H9 (cell line): ENCODE measurements around the gene VAV2. TPM values are rescaled to one million over a fixed set of nuclear protein-coding genes. Genes with fewer than 3 reads are reported as not detected.

ENCODE experiments used
- DNase-seq: peaks from one replicate; pipeline ENCODE4 v3.0.0-alpha.2; 2017
- H2AFZ ChIP-seq: one replicate; pipeline ENCODE4 v1.6.1; 2013; ENCODE audit warnings: mild to moderate bottlenecking, low read length, control low read depth, moderate library complexity
- H2AK5ac ChIP-seq: 2 replicates; pipeline ENCODE4 v1.6.1; 2013; ENCODE audit warnings: low read length, control low read depth, mixed read lengths; ENCODE audit not compliant: insufficient read length
- H2BK120ac ChIP-seq: one replicate; pipeline ENCODE4 v1.6.1; 2013; ENCODE audit warnings: low read depth, mild to moderate bottlenecking, low read length, control low read depth, inconsistent platforms; ENCODE audit not compliant: poor library complexity, severe bottlenecking
- H2BK12ac ChIP-seq: 2 replicates; pipeline ENCODE4 v1.6.1; 2013; ENCODE audit warnings: low read length, control low read depth, mixed read lengths, low read depth; ENCODE audit not compliant: insufficient read length
- H2BK15ac ChIP-seq: 2 replicates; pipeline ENCODE4 v1.6.1; 2013; ENCODE audit warnings: low read depth, low read length, control low read depth
- H2BK20ac ChIP-seq: one replicate; pipeline ENCODE4 v1.6.1; 2013; ENCODE audit warnings: low read depth, mild to moderate bottlenecking, low read length, control low read depth, inconsistent platforms; ENCODE audit not compliant: poor library complexity, severe bottlenecking
- H2BK5ac ChIP-seq: 2 replicates; pipeline ENCODE4 v1.6.1; 2013; ENCODE audit warnings: low read length, control low read depth, mixed read lengths; ENCODE audit not compliant: insufficient read length
- H3K14ac ChIP-seq: 2 replicates; pipeline ENCODE4 v1.6.1; 2013; ENCODE audit warnings: low read length, control low read depth; ENCODE audit not compliant: insufficient read depth
- H3K18ac ChIP-seq: 2 replicates; pipeline ENCODE4 v1.6.1; 2013; ENCODE audit warnings: low read depth, mild to moderate bottlenecking, mixed read lengths, low read length, control low read depth; ENCODE audit not compliant: insufficient read length
- H3K23ac ChIP-seq: 2 replicates; pipeline ENCODE4 v1.6.1; 2013; ENCODE audit warnings: low read length, control low read depth, mixed read lengths, low read depth; ENCODE audit not compliant: insufficient read length
- H3K23me2 ChIP-seq: 2 replicates; pipeline ENCODE4 v1.6.1; 2013; ENCODE audit warnings: low read depth, mild to moderate bottlenecking, mixed read lengths, low read length, control low read depth; ENCODE audit not compliant: insufficient read length, poor library complexity, severe bottlenecking
- H3K27ac ChIP-seq: 2 replicates; pipeline ENCODE4 v1.5.1; 2013; ENCODE audit warnings: low read length, control low read depth, mixed read lengths, low read depth; ENCODE audit not compliant: insufficient read length
- H3K27me3 ChIP-seq: 2 replicates; pipeline ENCODE4 v1.6.1; 2013; ENCODE audit warnings: low read length, control low read depth, inconsistent platforms; ENCODE audit not compliant: insufficient read depth
- H3K4ac ChIP-seq: 2 replicates; pipeline ENCODE4 v1.6.1; 2013; ENCODE audit warnings: low read depth, mild to moderate bottlenecking, control low read depth, inconsistent platforms, low read length, moderate library complexity
- H3K4me1 ChIP-seq: 2 replicates; pipeline ENCODE4 v1.6.1; 2013; ENCODE audit warnings: low read length, control low read depth, inconsistent platforms; ENCODE audit not compliant: insufficient read depth
- H3K4me2 ChIP-seq: 2 replicates; pipeline ENCODE4 v1.6.1; 2013; ENCODE audit warnings: low read length, control low read depth, mixed read lengths; ENCODE audit not compliant: insufficient read length, insufficient read depth
- H3K56ac ChIP-seq: 2 replicates; pipeline ENCODE4 v1.6.1; 2013; ENCODE audit warnings: low read depth, mild to moderate bottlenecking, mixed read lengths, low read length, control low read depth; ENCODE audit not compliant: insufficient read length
- H3K79me1 ChIP-seq: 2 replicates; pipeline ENCODE4 v1.6.1; 2013; ENCODE audit warnings: low read depth, mild to moderate bottlenecking, moderate library complexity, low read length, control low read depth, inconsistent platforms; ENCODE audit not compliant: insufficient read depth, poor library complexity, severe bottlenecking
- H3K79me2 ChIP-seq: 2 replicates; pipeline ENCODE4 v1.6.1; 2013; ENCODE audit warnings: low read length, control low read depth, inconsistent platforms; ENCODE audit not compliant: insufficient read depth
- H3K9ac ChIP-seq: 2 replicates; pipeline ENCODE4 v1.6.1; 2013; ENCODE audit warnings: low read length, control low read depth, mixed read lengths; ENCODE audit not compliant: insufficient read length; ENCODE audit errors: extremely low read depth
- H3K9me3 ChIP-seq: one replicate; pipeline ENCODE4 v1.6.1; 2013; ENCODE audit warnings: low read depth, low read length, inconsistent platforms; ENCODE audit not compliant: control insufficient read depth
- H3T11ph ChIP-seq: one replicate; pipeline ENCODE4 v1.6.1; 2013; ENCODE audit warnings: mild to moderate bottlenecking, low read length, control low read depth, inconsistent platforms
- H4K20me1 ChIP-seq: one replicate; pipeline ENCODE4 v1.6.1; 2013; ENCODE audit not compliant: control insufficient read depth, insufficient read length, insufficient read depth
- H4K5ac ChIP-seq: 2 replicates; pipeline ENCODE4 v1.6.1; 2013; ENCODE audit warnings: low read depth, mild to moderate bottlenecking, mixed read lengths, low read length, control low read depth; ENCODE audit not compliant: insufficient read length
- H4K8ac ChIP-seq: replicated peaks from 2 replicates; pipeline ENCODE4 v1.6.1; 2013; ENCODE audit warnings: low read length, control low read depth, mixed read lengths, low read depth; ENCODE audit not compliant: insufficient read length
- H4K91ac ChIP-seq: 2 replicates; pipeline ENCODE4 v1.6.1; 2013; ENCODE audit warnings: low read depth, mild to moderate bottlenecking, moderate library complexity, mixed read lengths, low read length, control low read depth; ENCODE audit not compliant: insufficient read length
- H3K27ac Mint-ChIP-seq, 3 experiments: 2 replicates in 2 of 3; 3 replicates in 1 of 3; pipeline ENCODE4 v1.8.0; 2020 to 2021; ENCODE audit warnings: mixed read lengths in 3 of 3, mild to moderate bottlenecking in 1 of 3, moderate library complexity in 1 of 3
- H3K27me3 Mint-ChIP-seq: 2 replicates; pipeline ENCODE4 v1.8.0; 2021; ENCODE audit warnings: low read depth, mild to moderate bottlenecking, moderate library complexity, mixed read lengths
- H3K36me3 Mint-ChIP-seq, 3 experiments: 2 replicates in 2 of 3; 3 replicates in 1 of 3; pipeline ENCODE4 v1.8.0; 2020 to 2021; ENCODE audit warnings: low read depth in 3 of 3, mixed read lengths in 3 of 3; ENCODE audit not compliant: insufficient read depth in 1 of 3
- H3K4me1 Mint-ChIP-seq, 2 experiments: 2 replicates each; pipeline ENCODE4 v1.8.0; 2020; ENCODE audit warnings: mixed read lengths in 2 of 2
- H3K4me3 Mint-ChIP-seq, 2 experiments: 2 replicates in 1 of 2; 3 replicates in 1 of 2; pipeline ENCODE4 v1.8.0; 2020 to 2021; ENCODE audit warnings: mild to moderate bottlenecking in 2 of 2, mixed read lengths in 2 of 2, moderate library complexity in 1 of 2
- H3K9me3 Mint-ChIP-seq, 2 experiments: 2 replicates in 1 of 2; 3 replicates in 1 of 2; pipeline ENCODE4 v1.8.0; 2020; ENCODE audit warnings: mild to moderate bottlenecking in 2 of 2, mixed read lengths in 2 of 2, moderate library complexity in 1 of 2
- WGBS: extraction: QIAGEN DNeasy Blood & Tissue Kit; methylation state at CpG from one replicate; pipeline ENCODE4 v1.1.7; 2013; ENCODE audit warnings: missing lambda C conversion rate, low lambda C conversion rate, mixed read lengths; ENCODE audit not compliant: insufficient read length; ENCODE audit errors: extremely low coverage; 5-methylcytosine and 5-hydroxymethylcytosine counted together
- total RNA-seq: library from RNA; stranded (reverse); gene quantifications from 2 replicates; pipeline ENCODE4 v1.2.1, GENCODE V29; 2021
- TF ChIP-seq, protein P1 (sequence below): fragments of 200-600 bp; sonication (generic); conservative IDR thresholded peaks from 3 replicates; pipeline ENCODE4 v1.8.0; 2021; ENCODE audit warnings: antibody characterized with exemption, mild to moderate bottlenecking

The VAV2 gene
- total RNA-seq, 1 experiment from 2014 or later = 58.7 TPM

DNA sequence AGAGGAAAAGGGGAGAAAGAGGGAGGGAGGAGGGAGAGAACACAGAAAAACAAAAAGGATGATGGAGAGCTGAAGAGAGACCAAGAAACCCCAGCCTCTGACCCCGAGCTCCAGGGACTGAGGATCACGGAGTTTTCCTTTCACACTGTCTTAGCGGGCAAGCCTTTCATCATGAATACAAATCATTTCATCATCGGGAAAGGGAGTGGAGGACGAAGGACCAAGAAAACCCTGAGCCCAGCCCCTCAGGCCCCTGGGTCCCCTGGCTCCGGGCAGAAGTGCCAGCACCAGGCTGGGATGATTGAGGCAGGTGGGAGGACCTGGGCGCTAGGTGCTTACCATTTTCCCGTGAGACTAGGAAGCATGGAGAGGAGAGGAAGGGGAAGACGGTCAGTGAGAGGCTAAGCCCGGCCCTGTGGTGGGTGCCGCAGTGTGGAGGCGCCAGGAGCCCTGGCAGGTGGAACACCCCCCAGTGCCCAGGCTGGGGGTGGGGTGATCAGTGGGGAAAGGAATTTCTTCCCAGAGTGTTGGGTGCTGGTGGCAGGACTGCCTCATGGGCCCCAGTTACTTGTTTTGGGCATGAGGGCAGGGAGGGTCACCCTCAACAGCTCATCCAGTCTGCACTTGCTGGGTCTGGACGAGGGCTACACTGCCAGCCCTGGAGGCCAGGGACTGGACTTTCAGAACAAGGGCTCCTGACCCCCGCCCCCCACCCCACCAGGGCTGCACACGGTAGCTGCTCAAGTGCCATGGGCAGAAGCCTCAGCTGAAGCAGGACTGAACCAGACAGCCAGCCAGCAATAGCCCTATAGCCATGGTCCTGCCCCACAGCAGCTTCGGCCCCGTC is 205.0 kb downstream of the VAV2 start:
- H2BK15ac ChIP-seq = no peak overlapping the region
- no peak overlapping the region for H2BK5ac ChIP-seq
- Mint-ChIP-seq H3K36me3 (peaks cover 17 to 56% (median 41%) of the 10 kb centered on the region in 3 experiments; a peak in 6 of 7 replicates), H3K9me3 (no peaks in the 10 kb centered on the region), H3K27ac (0 out of 7 replicates have a peak overlapping the region, but pooled peaks of 1 of the 3 experiments have one; percentile 18), H3K4me3 (no peak overlapping the region), H3K4me1 (peaks cover 0 to 10% of the 10 kb centered on the region in 2 experiments; a peak in 2 of 4 replicates), H3K27me3 (no peaks in the 10 kb centered on the region)
- no peak overlapping the region for H3K4me2 ChIP-seq
- no peak for DNase-seq
- H2AFZ ChIP-seq = no peak overlapping the region
- no peaks in the 10 kb centered on the region for H3K79me1 ChIP-seq
- H2BK120ac ChIP-seq = no peak overlapping the region
- H3K9ac ChIP-seq = no peak overlapping the region
- no peak overlapping the region for H2BK20ac ChIP-seq
- H3K23ac ChIP-seq = no peak overlapping the region
- H4K91ac ChIP-seq = no peak overlapping the region
- no peaks in the 10 kb centered on the region for H3K9me3 ChIP-seq
- no peak overlapping the region for H3T11ph ChIP-seq
- H3K27ac ChIP-seq = no peak overlapping the region
- H3K4me1 ChIP-seq = no peaks in the 10 kb centered on the region
- TF ChIP-seq, protein P1, sequence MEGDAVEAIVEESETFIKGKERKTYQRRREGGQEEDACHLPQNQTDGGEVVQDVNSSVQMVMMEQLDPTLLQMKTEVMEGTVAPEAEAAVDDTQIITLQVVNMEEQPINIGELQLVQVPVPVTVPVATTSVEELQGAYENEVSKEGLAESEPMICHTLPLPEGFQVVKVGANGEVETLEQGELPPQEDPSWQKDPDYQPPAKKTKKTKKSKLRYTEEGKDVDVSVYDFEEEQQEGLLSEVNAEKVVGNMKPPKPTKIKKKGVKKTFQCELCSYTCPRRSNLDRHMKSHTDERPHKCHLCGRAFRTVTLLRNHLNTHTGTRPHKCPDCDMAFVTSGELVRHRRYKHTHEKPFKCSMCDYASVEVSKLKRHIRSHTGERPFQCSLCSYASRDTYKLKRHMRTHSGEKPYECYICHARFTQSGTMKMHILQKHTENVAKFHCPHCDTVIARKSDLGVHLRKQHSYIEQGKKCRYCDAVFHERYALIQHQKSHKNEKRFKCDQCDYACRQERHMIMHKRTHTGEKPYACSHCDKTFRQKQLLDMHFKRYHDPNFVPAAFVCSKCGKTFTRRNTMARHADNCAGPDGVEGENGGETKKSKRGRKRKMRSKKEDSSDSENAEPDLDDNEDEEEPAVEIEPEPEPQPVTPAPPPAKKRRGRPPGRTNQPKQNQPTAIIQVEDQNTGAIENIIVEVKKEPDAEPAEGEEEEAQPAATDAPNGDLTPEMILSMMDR = no peak
- H4K8ac ChIP-seq = no peak overlapping the region
- no peak overlapping the region for H2BK12ac ChIP-seq
- WGBS = no CpG with 5 or more reads among the region's 17 CpGs
- no peak overlapping the region for H3K4ac ChIP-seq
- H2AK5ac ChIP-seq = no peak overlapping the region
- H3K18ac ChIP-seq = no peak overlapping the region
- H3K14ac ChIP-seq = no peak overlapping the region
- no peaks in the 10 kb centered on the region for H3K23me2 ChIP-seq
- no peaks in the 10 kb centered on the region for H3K79me2 ChIP-seq
- H3K56ac ChIP-seq = no peak overlapping the region
- no peaks in the 10 kb centered on the region for H4K20me1 ChIP-seq
- H4K5ac ChIP-seq = no peak overlapping the region
- H3K27me3 ChIP-seq = no peaks in the 10 kb centered on the region
